Activated naive CD8-positive, alpha-beta T cell treated with anti-CD3 and anti-CD28 coated beads, Interleukin-2, amount 50 U/mL, for 16 hours (primary cell): ENCODE data around the gene SATB2.

Experiments
- DNase-seq: peaks from one replicate; pipeline ENCODE4 v3.0.0-alpha.2; 2020; ENCODE audit warnings: low read depth, low spot score

SATB2 gene

GRCh38 chr2:199465988-199466691 lies 8.4 kb upstream of the SATB2 start:
- DNase-seq = no peak

GRCh38 chr2:199465390-199465789 lies 7.7 kb upstream of the SATB2 start:
- DNase-seq = no peak

GRCh38 chr2:199464606-199465352 lies 7.0 kb upstream of the SATB2 start:
- DNase-seq = no peak

GRCh38 chr2:199463708-199464605 lies 6.2 kb upstream of the SATB2 start:
- no peak for DNase-seq

GRCh38 chr2:199462956-199463692 lies 5.4 kb upstream of the SATB2 start:
- no peak for DNase-seq

- DNase-seq = no peak
These were observed 4.7 kb upstream of the SATB2 start for GRCh38 chr2:199462347-199462955.

GRCh38 chr2:199461711-199462346 lies 4.1 kb upstream of the SATB2 start:
- DNase-seq = no peak

GRCh38 chr2:199460846-199461710 lies 3.3 kb upstream of the SATB2 start:
- DNase-seq = no peak

- no peak for DNase-seq
These were observed 2.4 kb upstream of the SATB2 start for GRCh38 chr2:199460101-199460671.

- no peak for DNase-seq
These were observed 1.8 kb upstream of the SATB2 start for GRCh38 chr2:199459286-199460100.

GRCh38 chr2:199458806-199459285 lies 1.1 kb upstream of the SATB2 start:
- DNase-seq = no peak

- no peak for DNase-seq
These were observed 468 bp upstream of the SATB2 start for GRCh38 chr2:199458009-199458805.

- DNase-seq = no peak
These were observed 1.2 kb downstream of the SATB2 start for GRCh38 chr2:199456383-199457146.

GRCh38 chr2:199455545-199456382 lies 2.0 kb downstream of the SATB2 start:
- DNase-seq = no peak

- no peak for DNase-seq
These were observed 2.6 kb downstream of the SATB2 start for GRCh38 chr2:199455210-199455544.

- DNase-seq = no peak
These were observed 4.8 kb downstream of the SATB2 start for GRCh38 chr2:199452991-199453379.
